SK-N-SH treated with all-trans-retinoic acid at 6 μM for 48 hours (cell line): Measurements from ENCODE around the gene AOPEP.

ENCODE experiments used
- ATAC-seq: fragments of 200-7000 bp; cut with Tn5 transposase; 3 replicates; pipeline ENCODE4 v1.9.1; 2020; ENCODE audit warnings: mild to moderate bottlenecking, moderate library complexity
- ARNTL ChIP-seq: fragments of 450-650 bp; formaldehyde crosslinking; IDR thresholded peaks from 2 replicates; pipeline ENCODE4 v1.5.0; 2020; ENCODE audit warnings: low read depth, mild to moderate bottlenecking, moderate library complexity, borderline replicate concordance
- BACH2 ChIP-seq: fragments of 250-450 bp; sonication (Bioruptor Pico); IDR thresholded peaks from 2 replicates; pipeline ENCODE4 v1.9.0; 2021; ENCODE audit warnings: mild to moderate bottlenecking, borderline replicate concordance
- CREB5 ChIP-seq: fragments of 250-450 bp; sonication (Bioruptor Pico); IDR thresholded peaks from 2 replicates; pipeline ENCODE4 v1.5.1; 2020; ENCODE audit warnings: low read depth, mild to moderate bottlenecking, moderate library complexity
- CSDC2 ChIP-seq: fragments of 250-450 bp; sonication (Bioruptor Pico); IDR thresholded peaks from 2 replicates; pipeline ENCODE4 v1.5.0; 2020; ENCODE audit warnings: mild to moderate bottlenecking, moderate library complexity
- CSRNP3 ChIP-seq: fragments of 250-450 bp; sonication (Bioruptor Pico); IDR thresholded peaks from 2 replicates; pipeline ENCODE4 v1.5.1; 2021; ENCODE audit warnings: mild to moderate bottlenecking, moderate library complexity
- ESRRG ChIP-seq: fragments of 250-450 bp; sonication (Bioruptor Pico); IDR thresholded peaks from 2 replicates; pipeline ENCODE4 v1.6.1; 2021; ENCODE audit warnings: mild to moderate bottlenecking
- GLIS3 ChIP-seq: fragments of 250-450 bp; sonication (Bioruptor Pico); IDR thresholded peaks from 2 replicates; pipeline ENCODE4 v1.5.0; 2020; ENCODE audit warnings: mild to moderate bottlenecking, moderate library complexity
- ISL1 ChIP-seq: fragments of 250-450 bp; sonication (Bioruptor Pico); IDR thresholded peaks from 2 replicates; pipeline ENCODE4 v2.1.2; 2022; ENCODE audit warnings: mild to moderate bottlenecking, moderate library complexity
- OSR1 ChIP-seq: fragments of 250-450 bp; sonication (Bioruptor Pico); IDR thresholded peaks from 2 replicates; pipeline ENCODE4 v1.8.0; 2022; ENCODE audit warnings: moderate library complexity, mild to moderate bottlenecking, inconsistent platforms
- PATZ1 ChIP-seq: fragments of 250-450 bp; sonication (Bioruptor Pico); IDR thresholded peaks from 2 replicates; pipeline ENCODE4 v1.8.0; 2020; ENCODE audit warnings: mild to moderate bottlenecking, moderate library complexity, borderline replicate concordance
- POU6F1 ChIP-seq: fragments of 250-450 bp; sonication (Bioruptor Pico); IDR thresholded peaks from 2 replicates; pipeline ENCODE4 v1.8.0; 2021; ENCODE audit warnings: low read depth, mild to moderate bottlenecking, moderate library complexity, borderline replicate concordance
- PPARA ChIP-seq: fragments of 250-450 bp; sonication (Bioruptor Pico); IDR thresholded peaks from 2 replicates; pipeline ENCODE4 v1.5.0; 2020; ENCODE audit warnings: mild to moderate bottlenecking, borderline replicate concordance
- RARB ChIP-seq: fragments of 250-450 bp; sonication (Bioruptor Pico); IDR thresholded peaks from 2 replicates; pipeline ENCODE4 v1.8.0; 2021; ENCODE audit warnings: mild to moderate bottlenecking, moderate library complexity
- SNAI2 ChIP-seq: fragments of 250-450 bp; sonication (Bioruptor Pico); IDR thresholded peaks from 2 replicates; pipeline ENCODE4 v1.5.0; 2020; ENCODE audit warnings: mild to moderate bottlenecking, moderate library complexity
- TCF4 ChIP-seq: fragments of 250-450 bp; sonication (Bioruptor Pico); IDR thresholded peaks from 2 replicates; pipeline ENCODE4 v1.8.0; 2021; ENCODE audit warnings: mild to moderate bottlenecking, moderate library complexity, borderline replicate concordance
- TOX ChIP-seq: fragments of 250-450 bp; sonication (Bioruptor Pico); IDR thresholded peaks from 2 replicates; pipeline ENCODE4 v1.8.0; 2021; ENCODE audit warnings: mild to moderate bottlenecking, moderate library complexity, borderline replicate concordance
- TSHZ2 ChIP-seq: fragments of 250-450 bp; sonication (Bioruptor Pico); IDR thresholded peaks from 2 replicates; pipeline ENCODE4 v1.5.0; 2020; ENCODE audit warnings: mild to moderate bottlenecking, moderate library complexity
- ZFP3 ChIP-seq: fragments of 250-450 bp; sonication (Bioruptor Pico); IDR thresholded peaks from 2 replicates; pipeline ENCODE4 v1.5.0; 2020; ENCODE audit warnings: mild to moderate bottlenecking, moderate library complexity
- ZNF565 ChIP-seq: fragments of 450-650 bp; formaldehyde crosslinking; conservative IDR thresholded peaks from 2 replicates; pipeline ENCODE4 v1.5.0; 2020; ENCODE audit warnings: low read depth, mild to moderate bottlenecking, moderate library complexity
- ZNF70 ChIP-seq: fragments of 450-650 bp; formaldehyde crosslinking; IDR thresholded peaks from 2 replicates; pipeline ENCODE4 v1.5.0; 2020; ENCODE audit warnings: mild to moderate bottlenecking, moderate library complexity

Gene AOPEP

GRCh38 chr9:95094002-95094401 lies 367.5 kb downstream of the AOPEP start:
- no peak for ATAC-seq
- TF ChIP-seq TCF4 (no peak), ESRRG (CRISPR knock-in tag) (no peak), SNAI2 (CRISPR knock-in tag) (no peak), CREB5 (CRISPR knock-in tag) (no peak), TSHZ2 (CRISPR knock-in tag) (no peak), TOX (CRISPR knock-in tag) (no peak), ISL1 (no peak), PATZ1 (no peak), BACH2 (no peak), CSRNP3 (CRISPR knock-in tag) (no peak), ARNTL (CRISPR knock-in tag) (no peak), ZNF70 (CRISPR knock-in tag) (no peak), OSR1 (CRISPR knock-in tag) (no peak), ZNF565 (CRISPR knock-in tag) (no peak), CSDC2 (no peak), GLIS3 (CRISPR knock-in tag) (no peak), POU6F1 (CRISPR knock-in tag) (no peak), PPARA (CRISPR knock-in tag) (no peak), ZFP3 (CRISPR knock-in tag) (no peak)
- TF ChIP-seq, all 23 proteins: peak for 0

GRCh38 chr9:95095641-95096355 lies 369.3 kb downstream of the AOPEP start:
- ATAC-seq, result no peak
- no peak for TF ChIP-seq OSR1 (CRISPR knock-in tag)
- TF ChIP-seq ISL1, result no peak
- no peak for TF ChIP-seq BACH2
- TF ChIP-seq PPARA (CRISPR knock-in tag), result no peak
- TF ChIP-seq ESRRG (CRISPR knock-in tag), result no peak
- TF ChIP-seq CSRNP3 (CRISPR knock-in tag), result no peak
- no peak for TF ChIP-seq POU6F1 (CRISPR knock-in tag)
- TF ChIP-seq RARB, result no peak
- TF ChIP-seq SNAI2 (CRISPR knock-in tag), result no peak
- no peak for TF ChIP-seq ZNF565 (CRISPR knock-in tag)
- no peak for TF ChIP-seq ZFP3 (CRISPR knock-in tag)
- no peak for TF ChIP-seq ARNTL (CRISPR knock-in tag)
- no peak for TF ChIP-seq TSHZ2 (CRISPR knock-in tag)
- no peak for TF ChIP-seq ZNF70 (CRISPR knock-in tag)
- no peak for TF ChIP-seq GLIS3 (CRISPR knock-in tag)
